Stimulated activated CD4-positive, alpha-beta T cell treated with anti-CD3 and anti-CD28 coated beads, Interleukin-12 subunit alpha, Interleukin-12 subunit beta, amount 100 ng/mL, for 48 hours (primary cell): ENCODE measurements around the gene ADGRA1.
"Not testable (repeated sequence)": the region's sequence is repeated elsewhere in the genome, so short reads cannot be mapped to it uniquely, and the experiment has no call there.

Source experiments
- DNase-seq, 3 donors: peaks; one replicate each; pipeline ENCODE4 v3.0.0-alpha.2; 2020; ENCODE audit warnings: low read depth in 2 of 3, low spot score in 1 of 3

The ADGRA1 gene

GRCh38 chr10:133126431-133127290 lies 38.9 kb downstream of the ADGRA1 start:
- no peak for DNase-seq

- DNase-seq = peak; percentile 28 to 47 (median 42)
Measured at GRCh38 chr10:133127291-133128125, 39.8 kb downstream of the ADGRA1 start.

GRCh38 chr10:133128126-133129070 lies 40.7 kb downstream of the ADGRA1 start:
- no peak for DNase-seq

GRCh38 chr10:133129071-133129858 lies 41.5 kb downstream of the ADGRA1 start:
- no peak for DNase-seq

- no peak for DNase-seq
Measured at GRCh38 chr10:133129859-133130495, 42.3 kb downstream of the ADGRA1 start.

GRCh38 chr10:133130602-133131001 lies 42.9 kb downstream of the ADGRA1 start:
- DNase-seq = no peak

- DNase-seq = no peak
Measured at GRCh38 chr10:133131053-133131452, 43.3 kb downstream of the ADGRA1 start.

GRCh38 chr10:133131734-133132472 lies 44.2 kb downstream of the ADGRA1 start:
- no peak for DNase-seq

- DNase-seq = no peak
Measured at GRCh38 chr10:133132473-133133291, 45.0 kb downstream of the ADGRA1 start.

GRCh38 chr10:133133471-133134231 lies 45.9 kb downstream of the ADGRA1 start:
- DNase-seq = no peak

GRCh38 chr10:133134411-133135115 lies 46.8 kb downstream of the ADGRA1 start:
- DNase-seq = no peak

GRCh38 chr10:133135116-133135465 lies 47.4 kb downstream of the ADGRA1 start:
- no peak for DNase-seq

- not testable (repeated sequence) for DNase-seq
Measured at GRCh38 chr10:133137486-133138145, 49.9 kb downstream of the ADGRA1 start.

GRCh38 chr10:133139551-133140065 lies 51.9 kb downstream of the ADGRA1 start:
- no peak for DNase-seq

GRCh38 chr10:133140417-133141143 lies 52.9 kb downstream of the ADGRA1 start:
- DNase-seq = no peak
